GM12878 (cell line): ENCODE measurements around the gene GSTM5. TPM values are rescaled to one million over a fixed set of nuclear protein-coding genes. Genes with fewer than 3 reads are reported as not detected.
"Not testable (repeated sequence)": the region's sequence is repeated elsewhere in the genome, so short reads cannot be mapped to it uniquely, and the experiment has no call there.

Experiments used
- ATAC-seq: fragments of 200-7000 bp; cut with Tn5 transposase; 3 replicates; pipeline ENCODE4 v1.9.1; 2020; ENCODE audit warnings: mild to moderate bottlenecking, moderate library complexity
- BruUV-seq: library from RNA; stranded (reverse); fragments of 400-500 nt; replicated peaks from 2 replicates; lab custom pipeline; 2021; lab: Mats Ljungman, UMichigan
- CTCF ChIA-PET: fragments of 300-600 bp; sonication (Branson Sonifier 250); formaldehyde crosslinking; extraction: SDS; loops from one replicate; lab custom pipeline; 2021; ENCODE audit warnings: inconsistent platforms; lab: Yijun Ruan, JAX
- POLR2A ChIA-PET: fragments of 350-600 bp; formaldehyde crosslinking; extraction: SDS; loops from one replicate; lab custom pipeline; 2021; ENCODE audit warnings: inconsistent platforms; lab: Charles Lee
- RAD21 ChIA-PET: fragments of 300-600 bp; sonication (Branson Sonifier 250); formaldehyde crosslinking; loops from one replicate; lab custom pipeline; 2023; ENCODE audit warnings: antibody characterized with exemption; ENCODE audit not compliant: unreplicated experiment; lab: Charles Lee
- SMC1A ChIA-PET: fragments of 300-600 bp; sonication (Branson Sonifier 250); formaldehyde crosslinking; loops from one replicate; lab custom pipeline; 2023; ENCODE audit not compliant: unreplicated experiment, uncharacterized antibody; lab: Charles Lee
- DNase-seq: peaks from one replicate; pipeline ENCODE4 v3.0.0-alpha.2; 2011; ENCODE audit warnings: low read depth, low spot score
- FAIRE-seq: peaks from 3 replicates; lab custom pipeline; 2011; peaks lifted over from hg19 to GRCh38; lab: Jason Lieb, UNC
- H2AFZ ChIP-seq: 2 replicates; pipeline ENCODE4 v1.6.0; 2011; ENCODE audit warnings: low read depth, low read length, control low read depth; ENCODE audit not compliant: control insufficient read depth
- H3K27ac ChIP-seq: 2 replicates; pipeline ENCODE4 v1.5.1; 2011; ENCODE audit warnings: control low read depth; ENCODE audit not compliant: control insufficient read depth, insufficient read depth
- H3K27me3 ChIP-seq, 2 experiments: replicated peaks in 1 of 2; 2 replicates each; pipeline versions ENCODE4 v1.6.0 to v1.6.1; 2011; ENCODE audit warnings: low read length in 1 of 2; ENCODE audit not compliant: control insufficient read depth in 2 of 2, insufficient read depth in 2 of 2
- H3K36me3 ChIP-seq, 2 experiments: 2 replicates each; pipeline ENCODE4 v1.5.1; 2011; ENCODE audit warnings: low read length in 1 of 2; ENCODE audit not compliant: control insufficient read depth in 2 of 2, insufficient read depth in 2 of 2
- H3K4me1 ChIP-seq: 2 replicates; pipeline ENCODE4 v1.6.1; 2011; ENCODE audit warnings: mild to moderate bottlenecking, low read length, moderate library complexity, mixed read lengths; ENCODE audit not compliant: control insufficient read depth, insufficient read depth
- H3K4me2 ChIP-seq: 2 replicates; pipeline ENCODE4 v1.6.0; 2011; ENCODE audit warnings: control low read depth; ENCODE audit not compliant: control insufficient read depth, insufficient read depth
- H3K4me3 ChIP-seq: fragments of 200-600 bp; sonication (generic); 2 replicates; pipeline ENCODE4 v1.5.1; 2016
- H3K79me2 ChIP-seq: 2 replicates; pipeline ENCODE4 v1.6.0; 2011; ENCODE audit warnings: low read length; ENCODE audit not compliant: control insufficient read depth, insufficient read depth
- H3K9ac ChIP-seq: 2 replicates; pipeline ENCODE4 v1.8.0; 2011; ENCODE audit warnings: low read length, control low read depth, mixed read lengths; ENCODE audit not compliant: control insufficient read depth, insufficient read depth
- H3K9me3 ChIP-seq: replicated peaks from 3 replicates; pipeline ENCODE4 v1.5.1; 2011; ENCODE audit warnings: mild to moderate bottlenecking, low read length; ENCODE audit not compliant: control insufficient read depth, insufficient read depth
- H4K20me1 ChIP-seq: 2 replicates; pipeline ENCODE4 v1.6.0; 2011; ENCODE audit not compliant: control insufficient read depth, insufficient read depth
- CTCF ChIP-seq, 3 experiments: IDR thresholded peaks in 2 of 3; conservative IDR thresholded peaks in 1 of 3; 2 replicates each; pipeline ENCODE4 v1.5.1; 2011; ENCODE audit warnings: low read depth in 3 of 3, low read length in 3 of 3, mild to moderate bottlenecking in 3 of 3, control low read depth in 2 of 3, moderate library complexity in 2 of 3, inconsistent platforms in 1 of 3, mixed read lengths in 1 of 3; ENCODE audit not compliant: control insufficient read depth in 2 of 3, insufficient read depth in 1 of 3; ENCODE audit errors: extremely low read depth in 1 of 3
- DPF2 ChIP-seq: fragments of 450-650 bp; IDR thresholded peaks from 2 replicates; pipeline ENCODE4 v1.6.1; 2017; ENCODE audit warnings: mild to moderate bottlenecking
- EGR1 ChIP-seq, 2 experiments: IDR thresholded peaks; 1 replicate in 1 of 2; 2 replicates in 1 of 2; pipeline ENCODE4 v1.6.1; 2011 to 2012; ENCODE audit warnings: low read depth in 2 of 2, low read length in 2 of 2, borderline replicate concordance in 1 of 2, mild to moderate bottlenecking in 1 of 2, moderate library complexity in 1 of 2
- ELK1 ChIP-seq: IDR thresholded peaks from 2 replicates; pipeline ENCODE4 v1.6.1; 2012; ENCODE audit warnings: low read depth, low read length, improper control_type of control experiment
- HDAC2 ChIP-seq: fragments of 200-600 bp; sonication (generic); IDR thresholded peaks from 2 replicates; pipeline ENCODE4 v1.6.1; 2017
- NBN ChIP-seq: fragments of 450-650 bp; IDR thresholded peaks from 2 replicates; pipeline ENCODE4 v1.6.1; 2016
- POLR2A ChIP-seq: IDR thresholded peaks from 2 replicates; pipeline ENCODE4 v1.6.1; 2011; ENCODE audit warnings: low read depth, mild to moderate bottlenecking, low read length
- POLR2AphosphoS5 ChIP-seq: IDR thresholded peaks from 2 replicates; pipeline ENCODE4 v1.6.1; 2011; ENCODE audit warnings: mild to moderate bottlenecking, low read length, inconsistent platforms
- RB1 ChIP-seq: fragments of 450-650 bp; formaldehyde crosslinking; IDR thresholded peaks from 2 replicates; pipeline ENCODE4 v1.6.1; 2017; ENCODE audit warnings: mild to moderate bottlenecking, borderline replicate concordance
- TAF1 ChIP-seq: IDR thresholded peaks from 2 replicates; pipeline ENCODE4 v1.6.1; 2011; ENCODE audit warnings: mild to moderate bottlenecking, low read depth, low read length, borderline replicate concordance
- YY1 ChIP-seq: IDR thresholded peaks from 2 replicates; pipeline ENCODE4 v1.6.1; 2011; ENCODE audit warnings: low read depth, mild to moderate bottlenecking, low read length
- WGBS: methylation state at CpG from one replicate; pipeline ENCODE4 v1.1.6; 2016; ENCODE audit warnings: low lambda C conversion rate; ENCODE audit not compliant: insufficient replicate concordance, insufficient coverage; ENCODE audit errors: missing lambda C conversion rate; 5-methylcytosine and 5-hydroxymethylcytosine counted together
- in situ Hi-C: fragments of 300-500 bp; cut with MboI; formaldehyde crosslinking; loops from 9 replicates; pipeline ENCODE4 v1.14.3; 2018; ENCODE audit warnings: mixed read lengths
- intact Hi-C: fragments of 100-400 bp; cut with micrococcal nuclease; formaldehyde crosslinking; loops from one replicate; pipeline ENCODE4 v1.14.2; 2022; ENCODE audit not compliant: unreplicated experiment
- polyA plus RNA-seq, 11 experiments: library from polyadenylated mRNA; depleted of rRNA in 4 of 11; unstranded in 6 of 11; stranded (reverse) in 5 of 11; fragments of >200 nt; fragmentation: Nextera tagmentation in 4 of 11; fragmentation: Illumina TruSeq in 1 of 11; extraction: Ambion mirVana in 4 of 11; extraction: Trizol in 1 of 11; gene quantifications; 1 replicate in 1 of 11; 2 replicates in 10 of 11; pipeline versions ENCODE4 v1.2.1 to v1.2.3, GENCODE V29; 2011 to 2016; ENCODE audit warnings: inconsistent platforms in 2 of 11, missing spikeins in 2 of 11, low read depth in 1 of 11
- total RNA-seq, 4 experiments: library from RNA; depleted of rRNA in 3 of 4; stranded (reverse); fragments of >200 nt in 3 of 4; fragmentation: Illumina TruSeq in 1 of 4; extraction: Trizol in 1 of 4; gene quantifications; 2 replicates each; pipeline versions ENCODE4 v1.2.1 to v1.2.3, GENCODE V29; 2013 to 2021

The GSTM5 gene
- total and polyA plus RNA-seq, 10 of the 15 experiments (the other 5 are each of a cell fraction or from before 2014, with no cell fraction given) = 0.10 to 0.37 (median 0.26) TPM; not detected in 1

- Histone ChIP-seq H3K9ac (peak overlapping the region; percentile 56; the same call in 1 of the 2 replicates), H2AFZ (peak overlapping the region; percentile 86), H3K27ac (peak overlapping the region; percentile 72; the same call in 1 of the 2 replicates)
- H3K4me2 ChIP-seq, H3K79me2 ChIP-seq, in situ Hi-C loops, DNase-seq, BruUV-seq, H3K4me1 ChIP-seq, FAIRE-seq, H3K4me3 ChIP-seq, H4K20me1 ChIP-seq, H3K36me3 ChIP-seq, H3K27me3 ChIP-seq, H3K9me3 ChIP-seq: not testable (repeated sequence)
- 60% methylated on average over 9 of the region's 11 CpGs for WGBS
- CTCF ChIA-PET = interaction anchor here (0.9 to 3.2 kb wide), 6 partner anchors 31 to 297 kb away, joined by 3 to 34 read pairs (median 6); partner anchors contain the start of genes AHCYL1 and GSTM4
- intact Hi-C loops = loop anchor here (5.0 kb wide), 1 partner anchor 45 kb away; no protein-coding TSS in a partner anchor
- ATAC-seq = peak; percentile 16
- SMC1A ChIA-PET = interaction anchor here (1.3 to 1.6 kb wide), 3 partner anchors 16 to 89 kb away, joined by 4 to 5 read pairs (median 4); no protein-coding TSS in a partner anchor
- POLR2A ChIA-PET = interaction anchor here (0.6 to 1.3 kb wide), 8 partner anchors 16 to 993 kb away, joined by 3 to 11 read pairs (median 4); partner anchors contain the start of gene GNAI3
- RAD21 ChIA-PET = interaction anchor here (0.7 to 2.4 kb wide), 7 partner anchors 35 to 297 kb away, joined by 3 to 12 read pairs (median 4); partner anchors contain the start of gene GNAI3
Observed at GRCh38 chr1:109687109-109687508, 24.9 kb upstream of the GSTM5 start.

- peak; percentile 99 for ATAC-seq
- no peaks in the 10 kb centered on the region for H3K36me3 ChIP-seq
- TSS peak; percentile 65 for BruUV-seq
- ChIA-PET CTCF (interaction anchor here (0.7 to 3.2 kb wide), 9 partner anchors 32 to 297 kb away, joined by 3 to 34 read pairs (median 5); partner anchors contain the start of genes AHCYL1, GNAI3 and GSTM4), RAD21 (interaction anchor here (0.7 to 2.4 kb wide), 8 partner anchors 34 to 297 kb away, joined by 3 to 12 read pairs (median 4); partner anchors contain the start of genes AHCYL1 and GNAI3), POLR2A (interaction anchor here (0.6 to 1.3 kb wide), 8 partner anchors 17 to 993 kb away, joined by 3 to 11 read pairs (median 4); partner anchors contain the start of gene GNAI3), SMC1A (interaction anchor here (0.6 to 2.4 kb wide), 6 partner anchors 17 to 1748 kb away, joined by 3 to 7 read pairs (median 4); no protein-coding TSS in a partner anchor)
- peak within 1 kb of the TSS; percentile 64 for H3K4me2 ChIP-seq
- no peaks in the 10 kb centered on the region for H4K20me1 ChIP-seq
- peak; percentile 25 for DNase-seq
- H3K27ac ChIP-seq = peak within 1 kb of the TSS; percentile 72
- 0% methylated on average over 17 of the region's 46 CpGs for WGBS
- H3K27me3 ChIP-seq = no peaks in the 10 kb centered on the region
- H3K9ac ChIP-seq = peak within 1 kb of the TSS; percentile 70
- peak within 1 kb of the TSS; percentile 86 for H2AFZ ChIP-seq
- H3K4me1 ChIP-seq = no peaks in the 10 kb centered on the region
- in situ Hi-C loops (no loop called here), intact Hi-C loops (loop anchor here (5.0 kb wide), 1 partner anchor 46 kb away; no protein-coding TSS in a partner anchor)
- no peak for FAIRE-seq
- H3K9me3 ChIP-seq = no peaks in the 10 kb centered on the region; the same call in 2 of the 3 replicates
- no peaks in the 10 kb centered on the region for H3K79me2 ChIP-seq
- peak within 1 kb of the TSS; percentile 71 for H3K4me3 ChIP-seq
- TF ChIP-seq DPF2 = peak; percentile 23; the same call in 1 of the 2 replicates
- TF ChIP-seq RB1 = peak; percentile 59; the same call in 1 of the 2 replicates
- no peak for TF ChIP-seq EGR1 (IDR thresholded peaks at IDR 0.05; ENCODE audit: borderline replicate concordance in 1 of 2, low read depth in 2 of 2, low read length in 2 of 2)
- peak; percentile 48; the same call in 1 of the 2 replicates for TF ChIP-seq TAF1
- peak; percentile 29 to 49 (median 38); a peak in 4 of 6 replicates for TF ChIP-seq CTCF (IDR thresholded peaks at IDR 0.05 in 2 of 3, conservative IDR thresholded peaks at IDR 0.05 in 1 of 3; ENCODE audit: control insufficient read depth in 2 of 3, extremely low read depth in 1 of 3, insufficient read depth in 1 of 3, low read depth in 3 of 3, low read length in 3 of 3)
- peak; percentile 85 for TF ChIP-seq YY1
- TF ChIP-seq POLR2AphosphoS5 = peak; percentile 47
- no peak for TF ChIP-seq ELK1
- 0 out of 2 replicates have a peak, but pooled peaks have one; percentile 21 for TF ChIP-seq NBN
- no peak for TF ChIP-seq HDAC2
- peak; percentile 83 for TF ChIP-seq POLR2A
Observed at GRCh38 chr1:109687641-109688499, 24.2 kb upstream of the GSTM5 start, which contains the start of gene GSTM1. Gene GSTM1, plus strand, starts transcription at chr1:109687817. Its CDS starts 57 bp downstream, at chr1:109687874.
